Fibroblast of gingiva (primary cell): Measurements from ENCODE around the gene FOXS1.
A peak's percentile ranks its signal among the peaks of the same experiment; 100 is the strongest.
"Not testable (repeated sequence)": the region's sequence is repeated elsewhere in the genome, so short reads cannot be mapped to it uniquely, and the experiment has no call there.

Source experiments
- DNase-seq: peaks from one replicate; pipeline ENCODE4 v3.0.0-alpha.2; 2011; ENCODE audit warnings: low read depth

The FOXS1 gene

GRCh38 chr20:31839782-31840487, 5.5 kb downstream of the FOXS1 start:
- DNase-seq: no peak

- no peak for DNase-seq
Measured at GRCh38 chr20:31838646-31839292, 6.6 kb downstream of the FOXS1 start.

- DNase-seq: peak; percentile 34
Measured at GRCh38 chr20:31837896-31838397, 7.5 kb downstream of the FOXS1 start.

- peak; percentile 21 for DNase-seq
Measured at GRCh38 chr20:31836853-31837608, 8.4 kb downstream of the FOXS1 start.

DNA sequence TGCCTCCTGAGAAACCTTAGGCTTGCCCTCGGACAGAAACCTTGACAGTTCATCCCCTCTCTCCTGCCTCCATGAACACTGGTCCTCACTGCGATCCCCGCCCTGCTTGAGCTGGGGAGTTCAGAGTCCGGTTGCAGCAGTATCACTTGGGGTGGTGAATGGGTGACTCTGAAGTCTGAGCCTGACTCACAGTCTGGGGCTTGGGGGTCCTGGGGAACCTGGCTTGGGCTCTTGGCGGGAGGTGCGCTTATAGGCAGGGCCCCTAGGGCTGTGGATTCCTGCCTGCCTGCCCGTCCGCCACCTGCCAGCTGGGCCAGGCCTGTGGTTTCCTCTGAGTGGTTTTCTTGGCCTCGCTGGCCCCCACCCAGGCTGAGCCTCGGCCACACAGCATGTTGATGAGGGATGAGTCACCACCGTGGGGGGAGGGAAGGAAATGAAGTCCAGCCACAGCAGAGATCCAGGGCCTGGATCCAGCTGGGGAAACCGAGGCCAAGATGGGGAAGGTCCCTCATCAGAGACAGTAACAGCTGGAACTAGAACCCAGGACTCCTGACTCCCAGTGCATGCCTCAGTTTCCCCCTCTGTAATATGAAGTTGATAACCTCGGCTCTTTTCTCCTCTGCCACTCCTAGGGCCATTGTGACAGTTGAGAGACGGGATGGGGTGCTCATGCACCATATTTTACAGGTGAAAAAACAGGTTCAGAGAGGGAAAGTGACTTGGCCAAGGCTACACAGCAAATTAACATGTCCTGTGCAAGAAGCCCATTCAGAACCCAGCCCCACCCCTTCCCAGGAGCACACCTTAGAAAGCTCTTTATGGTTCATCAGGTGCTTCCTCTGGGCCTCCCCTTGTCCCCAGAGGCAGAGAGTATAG, 9.2 kb downstream of the FOXS1 start:
- peak; percentile 78 for DNase-seq

GRCh38 chr20:31835554-31835953, 9.8 kb downstream of the FOXS1 start:
- no peak for DNase-seq

GRCh38 chr20:31833931-31834521, 11.4 kb downstream of the FOXS1 start:
- no peak for DNase-seq

GRCh38 chr20:31833130-31833930, 12.1 kb downstream of the FOXS1 start:
- no peak for DNase-seq

- no peak for DNase-seq
Measured at GRCh38 chr20:31831771-31832306, 13.6 kb downstream of the FOXS1 start.

GRCh38 chr20:31831211-31831610, 14.2 kb downstream of the FOXS1 start:
- DNase-seq: no peak

DNA sequence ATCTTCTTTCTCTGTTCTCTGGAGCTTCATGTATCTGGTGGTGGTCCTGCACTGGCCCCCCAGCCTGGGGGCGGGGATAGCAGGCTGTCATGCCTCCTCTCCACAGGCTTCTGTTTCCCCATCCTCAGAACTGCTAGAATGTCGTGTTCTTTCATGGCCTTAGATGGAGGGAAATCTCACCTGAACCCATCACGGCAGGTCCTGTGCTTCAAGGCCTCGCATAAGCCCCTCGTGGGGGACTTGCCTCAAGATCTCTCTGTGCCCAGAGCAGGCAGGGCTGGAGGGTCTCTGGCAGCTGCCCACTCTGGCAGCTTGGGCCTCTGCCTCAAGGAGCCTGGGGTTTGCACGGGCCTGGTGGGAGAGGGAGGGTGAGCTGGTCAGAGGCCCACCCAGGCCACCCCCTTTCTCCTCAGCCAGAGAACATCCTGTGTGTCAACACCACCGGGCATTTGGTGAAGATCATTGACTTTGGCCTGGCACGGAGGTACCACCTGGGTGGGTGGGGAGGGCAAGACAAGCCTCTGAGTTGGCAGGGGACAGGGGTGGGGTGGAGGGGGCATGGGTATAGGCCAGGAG, 14.9 kb downstream of the FOXS1 start:
- no peak for DNase-seq

DNA sequence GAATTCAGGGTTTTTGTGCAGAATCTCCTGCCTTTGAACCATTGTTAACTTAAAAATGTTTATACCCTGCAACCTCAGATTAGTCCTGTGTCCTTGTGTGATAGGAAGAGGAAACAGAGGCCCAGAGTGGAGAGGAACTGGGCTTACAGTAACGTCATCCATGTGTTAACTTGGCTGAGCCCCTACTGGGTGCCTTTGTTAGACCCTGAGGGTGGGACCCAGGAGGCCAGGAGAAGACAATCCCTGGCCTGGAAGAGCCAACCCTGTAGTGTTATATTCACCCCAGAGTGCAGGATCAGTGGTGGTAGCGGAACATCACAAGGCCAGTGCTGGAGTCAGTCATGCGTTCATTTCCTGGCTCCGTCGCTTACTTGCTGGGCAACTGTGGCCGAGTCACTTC, 15.7 kb downstream of the FOXS1 start:
- DNase-seq: no peak

GRCh38 chr20:31828016-31828415, 17.4 kb downstream of the FOXS1 start:
- DNase-seq: not testable (repeated sequence)

DNA sequence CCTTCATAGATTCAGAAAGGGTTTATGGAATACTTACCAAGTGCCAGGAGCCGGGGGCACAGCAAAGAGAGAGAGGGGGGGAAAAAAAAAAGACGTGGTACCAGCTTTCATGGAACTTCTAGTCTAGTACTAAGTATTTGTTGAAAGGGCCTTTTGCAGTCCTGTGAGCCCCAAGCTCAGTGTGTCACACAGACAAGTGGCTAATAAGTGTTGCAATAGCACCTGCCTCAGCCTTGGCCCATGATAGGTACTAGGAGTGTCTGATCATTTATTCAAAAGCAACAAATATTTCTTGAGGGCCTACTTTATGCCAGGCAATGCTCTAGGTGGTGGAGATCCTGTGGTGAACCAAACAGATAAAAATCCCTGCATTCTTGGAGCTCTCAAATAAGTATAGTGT, 18.3 kb downstream of the FOXS1 start:
- no peak for DNase-seq

DNA sequence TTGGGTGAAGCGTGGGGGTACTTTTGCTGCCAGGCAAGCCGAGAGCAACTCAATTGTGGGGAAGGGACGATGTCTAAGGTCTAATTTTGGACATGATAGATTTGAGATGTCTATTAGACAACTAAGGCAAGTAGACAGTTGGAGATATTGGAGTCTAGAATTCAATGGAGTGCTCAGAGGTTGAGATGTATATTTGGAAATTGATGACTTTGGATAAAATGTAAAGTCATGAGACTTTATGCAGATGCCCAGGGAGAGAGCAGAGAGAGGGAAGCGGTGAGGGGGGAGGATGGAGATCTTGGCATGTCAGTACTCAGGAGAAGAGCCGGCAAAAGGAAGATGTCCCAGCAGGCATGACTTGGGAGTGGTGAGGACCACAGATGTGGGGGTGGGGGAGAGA, 19.3 kb downstream of the FOXS1 start:
- DNase-seq: no peak

- DNase-seq: no peak
Measured at GRCh38 chr20:31824554-31825313, 20.7 kb downstream of the FOXS1 start.

- DNase-seq: no peak
Measured at GRCh38 chr20:31824125-31824485, 21.3 kb downstream of the FOXS1 start.

GRCh38 chr20:31823360-31824124, 21.9 kb downstream of the FOXS1 start:
- no peak for DNase-seq
